Lung (tissue), 12 donors: ENCODE measurements around the gene CYRIA. TPM values are rescaled to one million over a fixed set of nuclear protein-coding genes. Genes with fewer than 3 reads are reported as not detected.

Experiments
- ATAC-seq: fragments of 200-7000 bp; cut with Tn5 transposase; one replicate; pipeline ENCODE4 v1.9.1; 2020; ENCODE audit warnings: moderate number of reproducible peaks; ENCODE audit not compliant: insufficient read depth, low FRiP score
- DNase-seq, 3 donors: peaks; one replicate each; pipeline ENCODE4 v3.0.0-alpha.2; 2013 to 2017
- H3K27ac ChIP-seq, 2 donors: one replicate each; pipeline ENCODE4 v1.5.1; 2013; ENCODE audit warnings: mild to moderate bottlenecking in 2 of 2, moderate library complexity in 2 of 2, control low read depth in 1 of 2, inconsistent platforms in 1 of 2, low read depth in 1 of 2, low read length in 1 of 2
- H3K27me3 ChIP-seq, 3 donors: one replicate each; pipeline ENCODE4 v1.5.1; 2013; ENCODE audit warnings: low read length in 2 of 3; ENCODE audit not compliant: control insufficient read depth in 3 of 3, insufficient read depth in 3 of 3
- H3K36me3 ChIP-seq, 4 donors: one replicate each; pipeline ENCODE4 v1.5.1; 2013; ENCODE audit warnings: low read length in 4 of 4, mild to moderate bottlenecking in 1 of 4, moderate library complexity in 1 of 4; ENCODE audit not compliant: control insufficient read depth in 4 of 4, insufficient read depth in 4 of 4
- H3K4me1 ChIP-seq, 5 donors: one replicate each; pipeline ENCODE4 v1.5.1; 2013; ENCODE audit warnings: low read length in 5 of 5, mild to moderate bottlenecking in 2 of 5, moderate library complexity in 1 of 5; ENCODE audit not compliant: control insufficient read depth in 5 of 5, insufficient read depth in 5 of 5
- H3K4me3 ChIP-seq: one replicate; pipeline ENCODE4 v1.5.1; 2013; ENCODE audit warnings: mild to moderate bottlenecking, control low read depth, moderate library complexity
- H3K9ac ChIP-seq, 2 donors: one replicate each; pipeline ENCODE4 v1.5.1; 2013; ENCODE audit warnings: low read length in 2 of 2, control low read depth in 1 of 2; ENCODE audit not compliant: insufficient read depth in 1 of 2
- H3K9me3 ChIP-seq, 4 donors: one replicate each; pipeline ENCODE4 v1.5.1; 2013; ENCODE audit warnings: low read length in 3 of 4, mild to moderate bottlenecking in 1 of 4, moderate library complexity in 1 of 4; ENCODE audit not compliant: control insufficient read depth in 4 of 4, insufficient read depth in 3 of 4
- CTCF ChIP-seq: IDR thresholded peaks from 2 replicates; pipeline ENCODE4 v1.5.1; 2012; ENCODE audit warnings: mild to moderate bottlenecking; ENCODE audit errors: control extremely low read depth, extremely low read depth
- WGBS, 2 donors: extraction: QIAGEN DNeasy Blood & Tissue Kit; methylation state at CpG; one replicate each; pipeline ENCODE4 v1.1.7; 2013; 5-methylcytosine and 5-hydroxymethylcytosine counted together
- polyA plus RNA-seq, 2 donors: library from polyadenylated mRNA; stranded (reverse); fragments of 200-250 nt; gene quantifications; one replicate each; pipeline ENCODE4 v1.2.1, GENCODE V29; 2013
- total RNA-seq, 2 donors: library from RNA; depleted of rRNA in 1 of 2; stranded (reverse); fragments of >200 nt in 1 of 2; gene quantifications; one replicate each; pipeline ENCODE4 v1.2.1, GENCODE V29; 2014 to 2021
- donor health status: control.
- donor health status: control.
- donor health status: Bipolar disorder and iron deficiency.
- donor health status: healthy.
- donor health status: DM: yes; HTN: yes; CAD: no.

Gene CYRIA
- total and polyA plus RNA-seq, 4 donors: 4.3 to 23.6 (median 16.6) TPM

- Histone ChIP-seq H3K27me3 (no peaks in the 10 kb centered on the region), H3K27ac (no peak overlapping the region), H3K36me3 (no peaks in the 10 kb centered on the region), H3K4me3 (no peak overlapping the region), H3K9ac (no peak overlapping the region), H3K9me3 (no peaks in the 10 kb centered on the region), H3K4me1 (peaks cover 2 to 37% (median 15%) of the 10 kb centered on the region in 5 donors)
- ATAC-seq: no peak
- TF ChIP-seq CTCF: no peak
- 33 to 50% methylated on average over 3 of the region's 3 CpGs for WGBS, 2 donors
- peak in 1 of 3 donors; percentile 34 for DNase-seq
Measured at GRCh38 chr2:16658076-16658739, 7.4 kb downstream of the CYRIA start.

GRCh38 chr2:16657671-16658070, 8.0 kb downstream of the CYRIA start:
- Histone ChIP-seq H3K4me1 (peaks cover 5 to 39% (median 16%) of the 10 kb centered on the region in 5 donors), H3K27me3 (no peaks in the 10 kb centered on the region), H3K4me3 (no peak overlapping the region), H3K27ac (no peak overlapping the region), H3K9me3 (no peaks in the 10 kb centered on the region), H3K9ac (no peak overlapping the region), H3K36me3 (no peaks in the 10 kb centered on the region)
- TF ChIP-seq CTCF: no peak
- no peak for ATAC-seq
- WGBS, 2 donors: 65 to 68% methylated on average over 1 of the region's 1 CpG
- DNase-seq: no peak

- DNase-seq (peak in 1 of 3 donors; percentile 18), ATAC-seq (peak; percentile 57)
- Histone ChIP-seq H3K4me3 (no peak overlapping the region), H3K4me1 (peaks cover 5 to 43% (median 18%) of the 10 kb centered on the region in 5 donors), H3K27ac (peak overlapping the region in 1 of 2 donors; percentile 57), H3K36me3 (no peaks in the 10 kb centered on the region), H3K9ac (no peak overlapping the region), H3K9me3 (no peaks in the 10 kb centered on the region), H3K27me3 (no peaks in the 10 kb centered on the region)
- 51 to 60% methylated on average over 8 of the region's 8 CpGs for WGBS, 2 donors
- TF ChIP-seq CTCF: no peak
Measured at GRCh38 chr2:16656784-16657391, 8.7 kb downstream of the CYRIA start.
